22Rv1 (cell line): Measurements from ENCODE around the gene MYOZ1.

ENCODE experiments used
- H3K27ac ChIP-seq: fragments of 450-650 bp; 2 replicates; pipeline ENCODE4 v1.5.1; 2017
- ZFX ChIP-seq: fragments of 450-650 bp; IDR thresholded peaks from 2 replicates; pipeline ENCODE4 v1.6.1; 2017; ENCODE audit warnings: antibody characterized with exemption, borderline replicate concordance
- TF ChIP-seq, protein P1 (sequence below): fragments of 450-650 bp; IDR thresholded peaks from 2 replicates; pipeline ENCODE4 v1.5.1; 2017; ENCODE audit warnings: mild to moderate bottlenecking

MYOZ1 gene

GRCh38 chr10:73597346-73597745 lies 43.9 kb downstream of the MYOZ1 start:
- H3K27ac ChIP-seq: peak overlapping the region; percentile 96; the same call in 1 of the 2 replicates
- TF ChIP-seq, protein P1, sequence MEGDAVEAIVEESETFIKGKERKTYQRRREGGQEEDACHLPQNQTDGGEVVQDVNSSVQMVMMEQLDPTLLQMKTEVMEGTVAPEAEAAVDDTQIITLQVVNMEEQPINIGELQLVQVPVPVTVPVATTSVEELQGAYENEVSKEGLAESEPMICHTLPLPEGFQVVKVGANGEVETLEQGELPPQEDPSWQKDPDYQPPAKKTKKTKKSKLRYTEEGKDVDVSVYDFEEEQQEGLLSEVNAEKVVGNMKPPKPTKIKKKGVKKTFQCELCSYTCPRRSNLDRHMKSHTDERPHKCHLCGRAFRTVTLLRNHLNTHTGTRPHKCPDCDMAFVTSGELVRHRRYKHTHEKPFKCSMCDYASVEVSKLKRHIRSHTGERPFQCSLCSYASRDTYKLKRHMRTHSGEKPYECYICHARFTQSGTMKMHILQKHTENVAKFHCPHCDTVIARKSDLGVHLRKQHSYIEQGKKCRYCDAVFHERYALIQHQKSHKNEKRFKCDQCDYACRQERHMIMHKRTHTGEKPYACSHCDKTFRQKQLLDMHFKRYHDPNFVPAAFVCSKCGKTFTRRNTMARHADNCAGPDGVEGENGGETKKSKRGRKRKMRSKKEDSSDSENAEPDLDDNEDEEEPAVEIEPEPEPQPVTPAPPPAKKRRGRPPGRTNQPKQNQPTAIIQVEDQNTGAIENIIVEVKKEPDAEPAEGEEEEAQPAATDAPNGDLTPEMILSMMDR: no peak
- TF ChIP-seq ZFX: no peak

GRCh38 chr10:73593812-73594211 lies 47.5 kb downstream of the MYOZ1 start:
- peak overlapping the region; percentile 96 for H3K27ac ChIP-seq

DNA sequence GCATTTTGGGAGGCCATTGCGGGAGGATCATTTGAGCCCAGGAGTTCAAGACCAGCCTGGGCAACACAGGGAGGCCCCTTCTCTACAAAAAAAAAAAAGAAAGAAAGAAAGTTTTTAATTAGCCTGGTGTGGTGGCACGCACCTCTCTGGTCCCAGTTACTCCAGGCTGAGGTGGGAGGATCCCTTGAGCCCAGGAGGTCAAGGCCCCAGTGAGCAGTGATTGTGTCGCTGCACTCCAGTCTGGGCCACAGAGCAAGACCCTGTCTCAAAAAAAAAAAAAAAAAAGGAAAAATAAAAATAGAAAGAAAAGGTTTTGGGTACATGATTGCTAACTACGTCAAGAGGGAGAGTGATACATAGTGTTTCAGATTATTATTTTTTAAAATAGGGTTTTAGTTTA lies 48.2 kb downstream of the MYOZ1 start:
- peak overlapping the region; percentile 96 for H3K27ac ChIP-seq
- TF ChIP-seq ZFX: no peak
- TF ChIP-seq, protein P1: no peak

More at GRCh38 chr10:73593812-73594211, 47.5 kb downstream of the MYOZ1 start:
- TF ChIP-seq ZFX: no peak
- TF ChIP-seq, protein P1: no peak

DNA sequence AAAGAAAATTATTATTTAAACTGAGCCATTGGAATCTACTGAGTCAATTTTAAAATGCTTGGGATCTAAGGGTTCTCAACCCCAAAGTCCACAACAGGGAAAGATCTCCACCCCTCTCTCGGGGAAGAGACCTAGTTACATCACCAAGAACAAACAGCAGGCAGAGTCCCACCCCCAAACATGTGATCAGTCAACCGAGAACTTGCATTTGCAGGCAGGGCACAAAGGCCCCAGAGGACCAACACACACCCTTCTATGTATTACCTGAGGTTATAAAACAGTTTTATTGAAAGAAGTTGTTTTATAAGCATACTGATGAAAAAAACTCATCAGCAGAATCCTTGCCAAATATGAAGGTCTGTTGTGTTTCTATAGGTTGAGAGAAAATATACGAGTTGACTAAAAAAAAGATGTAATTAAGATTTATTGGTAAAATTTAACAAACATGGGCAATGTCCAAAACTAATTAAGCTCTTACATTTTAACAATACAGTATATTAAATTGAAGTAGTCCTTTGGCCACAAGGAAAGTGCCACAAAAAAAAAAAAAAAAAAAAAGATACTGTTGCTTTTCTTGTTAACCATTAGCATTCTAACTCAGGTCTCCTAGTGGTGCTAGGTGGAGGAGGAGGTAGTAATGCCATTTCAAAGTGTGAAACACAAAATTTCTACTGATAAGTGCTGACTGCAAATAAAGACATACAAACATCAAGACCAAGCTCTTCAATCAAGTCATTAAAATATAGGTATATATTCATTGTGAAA lies 49.2 kb downstream of the MYOZ1 start:
- peak overlapping the region; percentile 96 for H3K27ac ChIP-seq
- TF ChIP-seq, protein P1: no peak
- no peak for TF ChIP-seq ZFX

DNA sequence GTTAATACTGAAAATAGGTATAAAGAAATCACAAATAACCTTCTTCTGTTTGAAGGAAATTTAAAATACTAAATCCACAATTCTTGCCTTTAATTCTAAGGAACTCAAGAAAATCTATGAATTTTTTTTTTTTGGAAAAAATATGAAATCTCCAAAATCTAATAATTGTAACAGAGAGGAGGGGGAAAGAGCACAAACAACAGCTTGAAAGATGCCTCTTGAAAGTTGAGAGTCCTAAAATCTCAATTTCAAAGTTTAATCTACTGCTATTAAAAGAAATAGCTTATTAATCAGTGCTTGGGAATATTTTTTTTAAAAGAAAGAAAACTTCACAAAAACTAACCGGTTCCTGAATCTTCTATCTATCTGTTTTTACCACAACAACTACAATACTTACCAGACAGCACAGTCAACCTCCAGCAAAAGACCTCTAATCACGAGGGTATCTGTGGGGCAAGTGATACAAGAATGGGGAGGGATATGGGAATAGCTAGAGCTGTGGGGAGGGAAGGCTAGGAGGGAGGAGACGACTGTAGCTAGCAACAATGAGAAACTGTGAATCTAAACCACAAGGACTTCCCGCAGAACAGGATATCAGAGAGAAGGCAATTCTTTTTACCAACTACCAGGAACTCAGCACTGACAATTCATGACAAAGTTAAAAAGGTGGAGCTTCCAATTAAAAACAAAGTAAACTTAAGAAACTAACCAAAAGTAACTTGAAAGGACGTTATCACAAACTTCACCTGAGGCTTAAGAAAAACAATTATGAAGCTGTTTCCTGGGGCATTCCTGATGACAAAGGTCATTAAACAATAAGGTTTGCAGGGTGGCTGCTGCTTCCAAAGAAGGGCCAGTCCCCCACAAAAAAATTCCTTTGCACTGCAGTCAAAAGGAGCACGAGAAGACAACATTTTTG lies 50.1 kb downstream of the MYOZ1 start, which contains the start of gene USP54:
USP54 (minus strand) TSS at position 462 of the 919 bp plus-strand sequence. CDS start 15,684 bp downstream, outside the sequence.
- peak within 1 kb of the TSS; percentile 96 for H3K27ac ChIP-seq
- TF ChIP-seq, protein P1: no peak
- no peak for TF ChIP-seq ZFX

DNA sequence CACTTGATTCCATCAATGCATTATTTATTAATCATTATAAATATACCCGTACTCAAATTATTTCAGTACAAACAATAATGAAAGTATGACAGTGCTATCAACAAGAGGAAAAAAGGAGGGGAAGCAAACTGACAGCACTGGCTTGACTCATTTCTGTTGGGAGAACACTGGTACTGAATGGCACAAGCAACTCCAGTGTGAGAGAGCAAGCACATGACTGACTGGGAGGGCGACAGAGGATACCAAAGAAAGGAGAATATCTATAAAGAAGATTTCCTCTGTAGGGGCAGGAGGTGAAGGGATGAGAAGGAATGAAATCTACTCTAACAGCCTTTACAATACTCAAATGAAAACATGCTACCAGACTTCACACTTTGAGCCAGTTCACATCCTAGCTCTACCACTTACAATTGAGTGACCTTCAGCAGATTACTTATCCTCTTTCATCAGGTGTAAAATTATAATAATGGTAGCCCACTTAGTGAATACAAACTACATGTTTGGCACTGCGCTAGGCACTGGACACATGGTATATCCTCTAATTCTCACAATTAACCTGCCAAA lies 51.6 kb downstream of the MYOZ1 start:
- TF ChIP-seq, protein P1: no peak
- TF ChIP-seq ZFX: no peak
- H3K27ac ChIP-seq: peak overlapping the region; percentile 96
